Smooth muscle cell (in vitro differentiated cells): ENCODE measurements around the gene RGN. TPM values are rescaled to one million over a fixed set of nuclear protein-coding genes. Genes with fewer than 3 reads are reported as not detected.
A peak's percentile ranks its signal among the peaks of the same experiment; 100 is the strongest.
"Not testable (repeated sequence)": the region's sequence is repeated elsewhere in the genome, so short reads cannot be mapped to it uniquely, and the experiment has no call there.

Experiments used
- DNase-seq: peaks from one replicate; lab custom pipeline; 2025; ENCODE audit not compliant: unreplicated experiment; lab: John Stamatoyannopoulos, UW
- H2AFZ ChIP-seq: fragments of 200-600 bp; sonication (generic); 2 replicates; pipeline ENCODE4 v1.6.0; 2016; ENCODE audit warnings: antibody characterized with exemption, low read depth, mild to moderate bottlenecking
- H3F3A ChIP-seq: fragments of 200-600 bp; sonication (generic); 2 replicates; pipeline ENCODE4 v1.6.0; 2017; ENCODE audit warnings: antibody characterized with exemption, low read depth
- H3K27ac ChIP-seq: fragments of 200-600 bp; sonication (generic); 2 replicates; pipeline ENCODE4 v1.5.1; 2016; ENCODE audit warnings: low read depth, mild to moderate bottlenecking
- H3K27me3 ChIP-seq: fragments of 200-600 bp; sonication (generic); 2 replicates; pipeline ENCODE4 v1.6.1; 2016; ENCODE audit warnings: low read depth, mild to moderate bottlenecking
- H3K36me3 ChIP-seq: fragments of 200-600 bp; sonication (generic); 2 replicates; pipeline ENCODE4 v1.5.1; 2016; ENCODE audit warnings: low read depth
- H3K4me1 ChIP-seq: fragments of 200-600 bp; sonication (generic); 2 replicates; pipeline ENCODE4 v1.5.1; 2016; ENCODE audit warnings: low read depth
- H3K4me2 ChIP-seq: fragments of 200-600 bp; sonication (generic); 2 replicates; pipeline ENCODE4 v1.6.0; 2016; ENCODE audit warnings: mild to moderate bottlenecking
- H3K4me3 ChIP-seq: fragments of 200-600 bp; sonication (generic); 2 replicates; pipeline ENCODE4 v1.5.1; 2016; ENCODE audit warnings: mild to moderate bottlenecking
- H3K79me2 ChIP-seq: fragments of 200-600 bp; sonication (generic); 2 replicates; pipeline ENCODE4 v1.6.0; 2016; ENCODE audit warnings: low read depth, mild to moderate bottlenecking
- H3K9ac ChIP-seq: fragments of 200-600 bp; sonication (generic); 2 replicates; pipeline ENCODE4 v1.6.0; 2016; ENCODE audit warnings: low read depth
- H3K9me3 ChIP-seq: fragments of 200-600 bp; sonication (generic); replicated peaks from 2 replicates; pipeline ENCODE4 v1.5.1; 2016; ENCODE audit warnings: low read depth
- H4K20me1 ChIP-seq: fragments of 200-600 bp; sonication (generic); 2 replicates; pipeline ENCODE4 v1.6.0; 2016; ENCODE audit warnings: low read depth
- WGBS: methylation state at CpG from one replicate; pipeline ENCODE4 v1.1.7; 2016; ENCODE audit warnings: low lambda C conversion rate; 5-methylcytosine and 5-hydroxymethylcytosine counted together
- polyA plus RNA-seq: library from polyadenylated mRNA; unstranded; fragments of >200 nt; fragmentation: Nextera tagmentation; extraction: Ambion mirVana; gene quantifications from 2 replicates; pipeline ENCODE4 v1.2.1, GENCODE V29; 2016
- small RNA-seq: library from RNA; depleted of rRNA; stranded (forward); fragments of <200 nt; gene quantifications from one replicate; pipeline ENCODE3, GENCODE V24; 2014
- total RNA-seq: library from RNA; depleted of rRNA; stranded (reverse); fragments of >200 nt; gene quantifications from 2 replicates; pipeline ENCODE4 v1.2.3, GENCODE V29; 2014
- TF ChIP-seq, protein P1 (sequence below): fragments of 200-600 bp; sonication (generic); IDR thresholded peaks from 2 replicates; pipeline ENCODE4 v1.5.1; 2017; ENCODE audit warnings: borderline replicate concordance, mild to moderate bottlenecking, antibody characterized with exemption; ENCODE audit not compliant: insufficient read depth, poor library complexity, severe bottlenecking

The RGN gene
- total and polyA plus RNA-seq, 2 experiments from 2014 or later = 2.5 to 3.6 TPM

- H3K27me3 ChIP-seq = no peaks in the 10 kb centered on the region
- TF ChIP-seq, protein P1, sequence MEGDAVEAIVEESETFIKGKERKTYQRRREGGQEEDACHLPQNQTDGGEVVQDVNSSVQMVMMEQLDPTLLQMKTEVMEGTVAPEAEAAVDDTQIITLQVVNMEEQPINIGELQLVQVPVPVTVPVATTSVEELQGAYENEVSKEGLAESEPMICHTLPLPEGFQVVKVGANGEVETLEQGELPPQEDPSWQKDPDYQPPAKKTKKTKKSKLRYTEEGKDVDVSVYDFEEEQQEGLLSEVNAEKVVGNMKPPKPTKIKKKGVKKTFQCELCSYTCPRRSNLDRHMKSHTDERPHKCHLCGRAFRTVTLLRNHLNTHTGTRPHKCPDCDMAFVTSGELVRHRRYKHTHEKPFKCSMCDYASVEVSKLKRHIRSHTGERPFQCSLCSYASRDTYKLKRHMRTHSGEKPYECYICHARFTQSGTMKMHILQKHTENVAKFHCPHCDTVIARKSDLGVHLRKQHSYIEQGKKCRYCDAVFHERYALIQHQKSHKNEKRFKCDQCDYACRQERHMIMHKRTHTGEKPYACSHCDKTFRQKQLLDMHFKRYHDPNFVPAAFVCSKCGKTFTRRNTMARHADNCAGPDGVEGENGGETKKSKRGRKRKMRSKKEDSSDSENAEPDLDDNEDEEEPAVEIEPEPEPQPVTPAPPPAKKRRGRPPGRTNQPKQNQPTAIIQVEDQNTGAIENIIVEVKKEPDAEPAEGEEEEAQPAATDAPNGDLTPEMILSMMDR = no peak
- no peaks in the 10 kb centered on the region for H3K36me3 ChIP-seq
- H3K79me2 ChIP-seq = peaks cover 6% of the 10 kb centered on the region
- H3K4me3 ChIP-seq = peak overlapping the region; percentile 73
- H3K9me3 ChIP-seq = no peaks in the 10 kb centered on the region
- no peaks in the 10 kb centered on the region for H3F3A ChIP-seq
- H2AFZ ChIP-seq = no peak overlapping the region
- peak overlapping the region; percentile 84 for H3K4me2 ChIP-seq
- no peaks in the 10 kb centered on the region for H4K20me1 ChIP-seq
- DNase-seq = no peak
- no peak overlapping the region for H3K27ac ChIP-seq
- WGBS = 56% methylated on average over 11 of the region's 11 CpGs
- no peaks in the 10 kb centered on the region for H3K4me1 ChIP-seq
- H3K9ac ChIP-seq = no peak overlapping the region
Observed at GRCh38 chrX:47129899-47130358, 51.7 kb downstream of the RGN start.

DNA sequence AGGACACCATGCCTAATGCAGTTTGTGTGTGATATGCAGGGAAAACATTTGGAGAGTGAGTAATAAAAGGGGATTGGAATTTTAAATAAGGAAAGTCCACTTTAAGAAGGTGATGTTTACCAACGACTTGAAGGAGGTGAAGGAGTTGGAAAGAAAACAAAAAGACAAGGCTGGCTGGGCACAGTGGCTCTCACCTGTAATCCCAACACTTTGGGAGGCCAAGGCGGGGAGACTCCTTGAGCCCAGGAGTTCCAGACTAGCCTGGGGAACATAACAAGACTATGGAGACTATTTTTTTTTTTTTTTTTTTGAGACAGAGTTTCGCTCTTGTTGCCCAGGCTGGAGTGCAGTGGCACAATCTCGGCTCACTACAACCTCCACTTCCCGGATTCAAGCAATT lies 55.2 kb downstream of the RGN start:
- TF ChIP-seq, protein P1 = no peak
- no peak for DNase-seq
- H3K9ac ChIP-seq = no peak overlapping the region
- WGBS = 83% methylated on average over 5 of the region's 5 CpGs
- no peaks in the 10 kb centered on the region for H3F3A ChIP-seq
- no peaks in the 10 kb centered on the region for H3K4me1 ChIP-seq
- no peaks in the 10 kb centered on the region for H3K36me3 ChIP-seq
- no peak overlapping the region for H3K4me2 ChIP-seq
- no peaks in the 10 kb centered on the region for H4K20me1 ChIP-seq
- no peak overlapping the region for H3K4me3 ChIP-seq
- H3K27ac ChIP-seq = no peak overlapping the region
- H2AFZ ChIP-seq = no peak overlapping the region
- peaks cover 6% of the 10 kb centered on the region for H3K79me2 ChIP-seq
- H3K9me3 ChIP-seq = no peaks in the 10 kb centered on the region
- no peaks in the 10 kb centered on the region for H3K27me3 ChIP-seq

DNA sequence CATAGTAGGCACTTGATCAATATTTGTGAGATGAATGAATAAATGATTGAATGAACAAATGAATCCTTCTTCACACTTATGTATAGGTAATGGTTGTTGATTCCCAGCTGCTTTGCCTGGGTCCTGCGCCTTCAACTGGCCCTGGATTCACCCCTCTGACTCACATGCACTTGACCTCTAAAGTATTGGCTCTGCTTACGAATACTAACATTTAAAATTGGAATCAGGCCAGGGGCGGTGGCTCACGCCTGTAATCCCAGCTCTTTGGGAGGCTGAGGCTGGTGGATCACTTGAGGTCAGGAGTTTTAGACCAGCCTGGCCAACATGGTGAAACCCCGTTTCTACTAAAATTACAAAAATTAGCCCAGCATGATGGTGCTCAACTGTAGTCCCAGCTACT lies 57.4 kb downstream of the RGN start:
- H4K20me1 ChIP-seq, H3K9me3 ChIP-seq, H3K4me3 ChIP-seq, H3K27ac ChIP-seq, H2AFZ ChIP-seq, H3K9ac ChIP-seq, H3K4me2 ChIP-seq, H3K4me1 ChIP-seq, H3K79me2 ChIP-seq, H3F3A ChIP-seq, DNase-seq, H3K36me3 ChIP-seq, H3K27me3 ChIP-seq: not testable (repeated sequence)
- 85% methylated on average over 5 of the region's 5 CpGs for WGBS

- Histone ChIP-seq H4K20me1 (no peaks in the 10 kb centered on the region), H3K27ac (no peak overlapping the region), H3K4me2 (no peak overlapping the region), H2AFZ (no peak overlapping the region), H3K27me3 (no peaks in the 10 kb centered on the region), H3K36me3 (no peaks in the 10 kb centered on the region), H3K79me2 (peaks cover under 1% of the 10 kb centered on the region), H3K9ac (no peak overlapping the region), H3K4me1 (no peaks in the 10 kb centered on the region), H3K9me3 (no peaks in the 10 kb centered on the region), H3K4me3 (no peak overlapping the region), H3F3A (no peaks in the 10 kb centered on the region)
- TF ChIP-seq, protein P1 = no peak
- 78% methylated on average over 6 of the region's 6 CpGs for WGBS
- DNase-seq = no peak
Observed at GRCh38 chrX:47138171-47138570, 59.9 kb downstream of the RGN start.

Small RNAs within 50 kb of the gene (small RNA-seq; reads per million reads assigned to genes)
- not detected for gene RNU12-2P
- gene RNU6-1189P = not detected

Other genes with a start within 250 kb of the RGN start
- 20.5 and 32.9 TPM in 2 replicates for gene RP2, start 241.4 kb upstream of the RGN start, total RNA-seq
- 11.3 TPM in 2 replicates for gene RP2, start 241.4 kb upstream of the RGN start, polyA plus RNA-seq
- gene JADE3, start 166.0 kb upstream of the RGN start, total RNA-seq = 6.7 and 7.2 TPM in 2 replicates
- 2.0 and 4.3 TPM in 2 replicates for gene JADE3, start 166.0 kb upstream of the RGN start, polyA plus RNA-seq
- gene NDUFB11, start 66.3 kb downstream of the RGN start, total RNA-seq = 67.4 and 82.6 TPM in 2 replicates
- 167 and 178 TPM in 2 replicates for gene NDUFB11, start 66.3 kb downstream of the RGN start, polyA plus RNA-seq
- 17.6 and 18.3 TPM in 2 replicates for gene RBM10, start 66.8 kb downstream of the RGN start, total RNA-seq
- gene RBM10, start 66.8 kb downstream of the RGN start, polyA plus RNA-seq = 39.2 and 42.7 TPM in 2 replicates
- 223 and 233 TPM in 2 replicates for gene UBA1, start 115.4 kb downstream of the RGN start, total RNA-seq
- gene UBA1, start 115.4 kb downstream of the RGN start, polyA plus RNA-seq = 243 and 246 TPM in 2 replicates
- gene CDK16, start 140.2 kb downstream of the RGN start, total RNA-seq = 118 and 176 TPM in 2 replicates
- gene CDK16, start 140.2 kb downstream of the RGN start, polyA plus RNA-seq = 269 and 270 TPM in 2 replicates
- gene USP11, start 154.6 kb downstream of the RGN start, total RNA-seq = 80.6 and 84.0 TPM in 2 replicates
- 211 and 221 TPM in 2 replicates for gene USP11, start 154.6 kb downstream of the RGN start, polyA plus RNA-seq